ENCODE results near the gene GALNT1. TPM values are rescaled to one million over a fixed set of nuclear protein-coding genes. Genes with fewer than 3 reads are reported as not detected.

The GALNT1 gene
- total and polyA plus RNA-seq, 10 of the 15 experiments (the other 5 are each of a cell fraction or from before 2014, with no cell fraction given) = 8.0 to 53.7 (median 29.9) TPM

- no peaks in the 10 kb centered on the region for H3K27me3 ChIP-seq (replicated peaks in 1 of 2; ENCODE audit: control insufficient read depth in 2 of 2, insufficient read depth in 2 of 2, low read length in 1 of 2)
- H3K4me2 ChIP-seq (ENCODE audit: control insufficient read depth, insufficient read depth) = no peak overlapping the region
- no peaks in the 10 kb centered on the region for H4K20me1 ChIP-seq (ENCODE audit: control insufficient read depth, insufficient read depth)
- RAD21 ChIA-PET (ENCODE audit: unreplicated experiment) = interaction anchor here (1.5 kb wide), 1 partner anchor 30 kb away, joined by 3 read pairs; no protein-coding TSS in a partner anchor
- no peaks in the 10 kb centered on the region for H3K4me1 ChIP-seq (ENCODE audit: control insufficient read depth, insufficient read depth, low read length)
- intact Hi-C loops (cut with micrococcal nuclease; ENCODE audit: unreplicated experiment) (no loop called here), in situ Hi-C loops (cut with MboI) (no loop called here)
- ATAC-seq = no peak
- H3K9me3 ChIP-seq (replicated peaks; ENCODE audit: control insufficient read depth, insufficient read depth, low read length) = no peaks in the 10 kb centered on the region; the same call in 1 of the 3 replicates
- H3K9ac ChIP-seq (ENCODE audit: control insufficient read depth, insufficient read depth, low read length) = no peak overlapping the region
- FAIRE-seq = no peak
- no peak overlapping the region for H3K27ac ChIP-seq (ENCODE audit: control insufficient read depth, insufficient read depth)
- H2AFZ ChIP-seq (ENCODE audit: control insufficient read depth, low read depth, low read length) = no peak overlapping the region
- H3K4me3 ChIP-seq = no peak overlapping the region
- SMC1A ChIA-PET (ENCODE audit: uncharacterized antibody, unreplicated experiment) = interaction anchor here (1.0 kb wide), 1 partner anchor 16 kb away, joined by 3 read pairs; no protein-coding TSS in a partner anchor
- no TSS peak for BruUV-seq (replicated peaks)
- H3K79me2 ChIP-seq (ENCODE audit: control insufficient read depth, insufficient read depth, low read length) = no peaks in the 10 kb centered on the region
- POLR2A ChIA-PET = no interaction called here
- CTCF ChIA-PET = no interaction called here
- peaks cover 0 to 2% of the 10 kb centered on the region in 2 experiments; a peak in 1 of 4 replicates for H3K36me3 ChIP-seq (ENCODE audit: control insufficient read depth in 2 of 2, insufficient read depth in 2 of 2, low read length in 1 of 2)
- DNase-seq (ENCODE audit: low read depth, low spot score) = no peak
- no peak for TF ChIP-seq JUND (IDR thresholded peaks at IDR 0.05; ENCODE audit: low read depth, low read length)
- TF ChIP-seq NFXL1 (IDR thresholded peaks at IDR 0.05; ENCODE audit: borderline replicate concordance) = no peak
- no peak for TF ChIP-seq HCFC1 (IDR thresholded peaks at IDR 0.05; ENCODE audit: low read length)
- TF ChIP-seq MAX (IDR thresholded peaks at IDR 0.05; ENCODE audit: low read depth, low read length) = no peak
- no peak for TF ChIP-seq BCLAF1 (IDR thresholded peaks at IDR 0.05)
- no peak for TF ChIP-seq CTCF (IDR thresholded peaks at IDR 0.05 in 2 of 3, conservative IDR thresholded peaks at IDR 0.05 in 1 of 3; ENCODE audit: control insufficient read depth in 2 of 3, extremely low read depth in 1 of 3, insufficient read depth in 1 of 3, low read depth in 3 of 3, low read length in 3 of 3)
- no peak for TF ChIP-seq PRDM15 (CRISPR knock-in tag; IDR thresholded peaks at IDR 0.05)
- TF ChIP-seq EGR1 (IDR thresholded peaks at IDR 0.05; ENCODE audit: borderline replicate concordance in 1 of 2, low read depth in 2 of 2, low read length in 2 of 2) = no peak
- TF ChIP-seq TBL1XR1 (IDR thresholded peaks at IDR 0.05; ENCODE audit: low read depth, low read length) = no peak
- TF ChIP-seq ZBTB11 (CRISPR knock-in tag; IDR thresholded peaks at IDR 0.05) = no peak
- no peak for TF ChIP-seq RUNX3 (IDR thresholded peaks at IDR 0.05; ENCODE audit: low read length)
- no peak for TF ChIP-seq ZBED1 (IDR thresholded peaks at IDR 0.05; ENCODE audit: borderline replicate concordance)
These were observed 64.9 kb downstream of the GALNT1 start for GRCh38 chr18:35646449-35646848.
